ELF-1 (cell line): ENCODE measurements around the gene RASSF10.

Experiments
- DNase-seq: peaks from one replicate; pipeline ENCODE4 v3.0.0-alpha.2; 2016; ENCODE audit warnings: low read depth, low spot score

RASSF10 gene

DNA sequence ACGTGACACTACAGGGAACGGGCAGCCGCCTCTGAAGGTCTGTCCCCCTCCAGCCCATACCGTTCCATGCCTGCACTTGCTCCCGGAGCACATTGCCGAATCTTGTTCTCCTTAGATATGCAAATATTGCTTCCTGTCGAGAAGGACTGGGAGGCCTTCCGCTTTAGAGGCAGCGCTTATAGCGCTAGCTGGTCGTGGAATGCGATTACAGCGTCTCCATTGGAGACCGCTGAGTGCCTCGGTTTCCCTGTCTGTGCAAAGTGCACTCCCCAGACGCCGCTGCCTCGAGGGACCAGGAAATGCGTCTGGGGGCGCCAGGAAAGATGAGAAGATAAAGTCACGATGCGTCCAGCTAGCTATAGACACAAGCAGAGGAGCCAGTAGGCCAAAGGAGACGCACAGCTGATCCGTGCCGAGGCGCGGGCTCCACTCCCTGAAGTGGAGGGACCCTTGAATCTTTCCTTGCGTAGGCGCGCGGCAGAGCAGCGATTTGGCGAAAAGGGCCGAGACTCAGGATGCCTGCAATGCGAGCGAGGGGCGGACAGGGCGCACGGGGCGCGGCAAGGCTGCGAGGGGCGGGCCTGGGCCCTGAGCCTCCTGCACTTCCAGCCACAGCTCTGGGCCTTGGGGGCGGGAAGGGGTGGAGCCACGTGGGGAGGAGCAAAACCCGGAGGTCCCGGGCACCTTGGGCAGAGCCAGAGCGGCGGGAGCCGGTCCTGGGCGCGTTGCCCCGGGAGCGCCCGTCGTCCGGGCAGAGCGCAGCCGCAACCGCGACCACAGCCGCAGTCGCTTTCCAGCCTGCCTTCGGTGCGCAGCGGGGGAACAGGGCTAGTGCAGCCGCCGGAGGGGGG, at the start of gene RASSF10:
RASSF10 (plus strand) TSS at position 692 of the 851 bp plus-strand sequence. CDS start 261 bp downstream, outside the sequence.
- DNase-seq: peak; percentile 92

DNA sequence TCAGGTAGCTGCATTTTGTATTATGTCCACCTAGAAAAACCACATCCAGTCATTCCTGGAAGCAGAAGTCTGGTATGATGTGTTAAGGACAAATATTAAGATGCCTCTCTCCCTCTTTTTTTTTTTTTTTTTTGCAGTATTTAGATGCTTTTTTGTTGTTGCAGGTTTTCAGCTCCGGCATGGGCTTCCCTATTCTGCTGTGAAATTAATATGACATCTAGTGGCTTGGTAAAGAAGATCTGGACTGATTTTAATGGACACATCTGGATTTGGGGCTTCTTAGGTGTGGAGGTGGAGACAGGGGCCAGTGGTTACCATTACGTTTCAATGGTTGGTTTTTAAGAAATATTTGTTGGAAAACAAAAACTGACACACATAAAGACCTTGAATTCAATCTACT, 47.5 kb upstream of the RASSF10 start:
- DNase-seq: no peak

DNA sequence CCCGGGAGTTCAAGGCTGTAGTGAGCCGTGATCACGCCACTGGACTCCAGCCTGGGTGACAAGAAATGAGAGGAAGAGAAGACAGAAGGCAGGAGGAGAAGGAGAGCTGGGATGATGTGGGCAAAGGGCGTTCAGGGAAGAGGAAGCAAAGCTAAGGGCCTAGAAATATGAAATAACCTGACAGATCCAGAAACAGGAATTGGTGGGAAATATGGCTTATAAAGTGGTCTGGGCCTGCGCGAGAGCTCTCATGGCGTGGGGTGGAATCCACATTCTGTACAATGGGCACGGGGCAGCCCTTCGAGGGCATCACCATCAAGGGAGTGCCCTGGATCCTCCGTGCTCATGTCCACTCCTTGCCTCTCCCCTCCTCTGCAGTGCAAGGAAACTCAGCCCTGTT, 46.8 kb upstream of the RASSF10 start:
- DNase-seq: no peak

DNA sequence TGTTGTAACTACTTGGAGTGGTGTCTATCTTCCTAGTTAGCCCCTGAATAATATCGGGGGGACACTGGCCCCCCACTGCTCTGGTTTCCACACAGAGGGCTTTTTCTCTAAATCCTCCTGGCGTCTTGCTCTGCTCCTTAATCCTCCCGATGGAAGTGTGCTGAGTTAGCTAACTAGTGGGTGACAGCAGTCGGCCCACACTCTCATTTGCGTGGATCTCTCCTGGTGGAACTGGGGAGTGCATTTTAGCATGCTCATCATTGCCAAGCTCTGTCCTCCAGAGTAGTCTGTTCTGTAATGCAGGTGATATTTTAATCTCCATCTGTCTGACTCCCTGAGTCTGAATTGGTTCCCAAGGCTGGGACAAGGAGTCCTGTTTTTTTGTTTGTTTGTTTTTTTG, 46.1 kb upstream of the RASSF10 start:
- no peak for DNase-seq

DNA sequence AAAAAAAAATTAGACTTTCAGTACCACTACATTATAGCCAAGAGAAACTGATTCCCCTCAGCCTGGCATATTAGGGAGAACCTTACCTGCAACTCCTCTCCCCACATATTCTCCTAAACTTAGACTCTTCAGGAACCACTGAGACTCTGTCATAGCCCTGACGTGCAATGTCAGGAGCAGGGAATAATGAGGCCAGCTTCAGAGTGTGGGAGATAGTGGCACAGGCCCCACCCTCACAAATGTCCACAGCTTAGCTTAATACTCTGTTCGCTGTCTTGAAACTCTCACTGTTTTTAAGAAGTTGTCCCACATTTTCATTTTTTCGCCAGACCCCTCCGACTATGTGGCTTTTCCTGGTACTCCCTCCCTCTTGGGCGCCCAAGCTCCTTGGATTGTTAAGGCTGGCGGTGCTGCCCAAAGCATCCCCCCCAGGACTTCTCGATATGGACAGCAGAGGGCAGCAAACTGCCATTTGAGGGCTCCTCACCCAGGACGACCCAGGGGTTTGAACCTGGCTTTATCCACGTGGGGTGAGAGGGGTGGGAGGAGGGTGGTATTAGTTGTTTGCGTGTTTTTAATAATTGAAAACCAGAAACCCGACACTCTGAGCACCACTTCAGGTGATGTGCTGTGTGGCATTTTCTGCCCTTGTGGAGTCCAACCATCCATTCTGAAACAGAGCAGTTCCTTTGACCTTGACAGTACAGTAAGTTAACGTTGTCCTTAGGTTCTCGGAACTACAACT, 45.2 kb upstream of the RASSF10 start:
- DNase-seq: peak; percentile 87

DNA sequence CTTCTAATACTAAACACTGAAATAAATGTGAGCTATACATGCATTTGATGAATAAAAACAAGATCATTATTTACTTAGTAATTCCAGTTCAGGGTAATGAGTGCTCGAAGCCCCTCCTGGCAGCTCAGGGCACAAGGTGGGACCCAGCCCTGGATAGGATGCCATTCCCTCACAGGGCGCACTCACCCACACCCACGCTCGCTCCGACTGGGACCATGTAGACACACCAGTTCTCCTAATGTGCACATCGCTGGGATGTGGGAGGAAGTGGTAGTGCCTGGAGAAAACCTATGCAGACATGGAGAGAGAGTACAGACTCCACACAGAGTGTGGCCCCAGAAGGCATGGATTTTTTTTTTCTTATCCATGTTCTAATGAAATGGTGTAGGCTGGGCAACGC, 44.5 kb upstream of the RASSF10 start:
- DNase-seq: no peak

DNA sequence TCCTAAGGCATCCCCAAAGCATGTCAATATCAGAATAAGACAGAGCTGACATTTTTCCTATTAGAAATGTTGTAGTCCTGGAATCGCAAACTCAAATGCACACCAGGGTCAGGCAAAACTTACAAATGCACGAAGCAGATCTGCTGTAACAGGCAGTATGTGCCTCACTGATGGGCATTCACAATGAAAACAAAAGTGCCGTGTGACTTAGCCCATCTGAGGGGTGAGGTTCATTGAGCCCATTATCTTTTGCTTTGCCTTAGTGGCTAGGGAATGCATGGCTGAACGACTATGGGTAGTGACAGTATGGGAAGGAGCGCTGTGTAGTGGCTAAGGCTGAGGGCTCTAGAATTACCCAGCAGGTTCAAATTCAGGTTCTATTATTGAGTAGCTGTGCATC, 43.1 kb upstream of the RASSF10 start:
- DNase-seq: no peak

DNA sequence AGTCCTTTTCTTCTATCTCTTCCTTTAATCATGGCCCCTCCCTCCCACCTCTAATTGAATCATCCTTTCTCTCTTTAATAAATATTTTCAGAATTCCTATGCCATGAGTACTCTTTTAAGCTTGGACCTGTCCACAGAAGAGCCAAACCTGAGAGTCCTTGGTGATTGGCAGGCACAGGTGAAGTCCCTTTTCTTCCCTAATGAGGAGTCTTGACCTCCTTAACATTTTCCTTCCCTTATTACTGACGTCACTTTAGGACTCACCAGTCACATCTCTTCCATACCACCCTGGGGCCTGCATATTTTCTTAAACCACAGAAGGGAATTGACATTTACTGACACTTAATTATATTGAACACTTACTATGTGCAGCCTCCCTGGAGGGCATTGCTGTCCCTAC, 41.0 kb upstream of the RASSF10 start:
- DNase-seq: no peak

DNA sequence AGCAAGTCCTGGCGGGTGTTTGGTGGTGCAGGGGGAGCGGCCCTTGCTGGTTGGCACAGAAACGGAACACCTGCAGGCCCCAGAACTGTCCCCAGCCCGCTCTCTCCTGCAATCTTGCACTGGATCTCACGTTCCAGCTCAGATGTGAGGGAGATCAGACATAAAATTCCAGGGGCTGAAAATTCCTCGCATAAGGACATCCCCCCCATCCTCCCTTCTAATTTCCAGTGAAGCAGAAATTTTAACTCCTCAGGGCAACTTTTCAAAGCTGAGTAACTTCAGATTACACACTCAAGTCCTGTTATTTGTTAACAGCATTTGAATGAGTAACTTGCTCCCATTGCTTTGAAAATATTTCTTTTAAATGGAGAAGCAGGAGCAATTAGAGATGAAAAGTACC, 40.3 kb upstream of the RASSF10 start:
- DNase-seq: no peak

DNA sequence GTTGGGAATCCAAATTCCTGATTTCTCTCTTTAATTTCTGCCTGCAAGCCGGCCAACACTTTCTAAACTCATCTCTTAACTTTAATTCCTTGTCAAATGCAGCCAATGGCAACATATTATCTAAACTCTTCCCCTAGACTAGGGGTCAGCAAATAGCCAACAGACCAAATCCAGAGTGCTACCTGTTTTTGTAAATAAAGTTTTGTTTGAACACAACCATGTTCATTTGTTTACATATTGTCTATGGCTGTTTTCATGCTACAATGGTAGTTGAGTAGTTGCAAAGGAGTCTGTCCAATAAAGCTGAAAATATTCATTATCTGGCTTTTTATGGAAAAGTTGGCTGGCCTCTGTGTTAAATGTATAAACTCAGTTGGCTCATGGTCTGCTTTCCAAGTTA, 37.2 kb upstream of the RASSF10 start:
- DNase-seq: no peak

DNA sequence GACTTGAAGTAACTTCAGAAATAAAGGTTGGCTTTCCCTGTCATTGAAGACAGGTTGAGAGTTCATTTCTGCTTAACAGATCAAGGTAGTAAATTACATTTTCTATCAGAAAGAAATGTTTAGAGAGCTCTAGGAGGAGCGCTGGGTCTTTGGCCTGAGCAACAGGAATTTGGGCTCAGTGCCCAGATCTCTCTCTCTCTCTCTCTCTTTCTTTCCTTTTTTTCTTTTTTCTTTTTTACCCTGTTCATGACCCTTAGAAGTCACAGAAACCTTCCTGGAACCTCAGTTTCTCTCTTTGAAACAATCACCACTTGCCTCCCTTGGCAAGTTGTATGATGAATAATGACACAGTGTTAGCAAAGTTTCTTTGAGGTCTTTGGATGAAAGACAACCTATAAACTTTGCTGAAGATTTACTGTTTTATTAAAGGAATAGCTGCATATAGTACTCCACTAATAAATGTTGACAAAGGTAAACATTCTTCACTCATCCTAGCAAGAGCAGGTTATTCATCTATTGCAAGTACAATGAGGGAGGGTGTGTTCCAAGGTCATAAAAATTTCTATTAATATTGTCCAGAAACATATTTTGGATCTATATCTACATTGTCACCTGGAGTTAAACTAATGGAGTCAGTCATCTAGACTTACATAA, 35.5 kb upstream of the RASSF10 start:
- no peak for DNase-seq

DNA sequence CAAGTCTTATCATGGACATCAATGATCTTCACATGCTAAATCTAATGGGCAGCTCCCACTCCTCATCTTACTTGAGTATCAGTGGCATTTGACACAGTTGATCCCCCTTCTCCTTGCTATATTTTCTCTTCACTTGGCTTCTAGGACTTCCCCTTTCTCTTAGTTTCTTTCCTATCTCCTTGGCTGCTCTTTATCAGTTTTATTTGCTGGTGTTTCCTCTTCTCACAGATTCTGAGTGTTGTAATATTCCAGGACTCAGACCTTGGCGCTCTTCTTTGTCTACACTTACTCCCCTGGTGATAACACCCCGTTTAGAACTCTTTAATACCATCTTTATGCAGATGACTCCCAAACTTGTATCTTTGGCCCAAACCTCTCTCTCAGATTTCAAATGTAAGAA, 33.9 kb upstream of the RASSF10 start:
- DNase-seq: no peak

DNA sequence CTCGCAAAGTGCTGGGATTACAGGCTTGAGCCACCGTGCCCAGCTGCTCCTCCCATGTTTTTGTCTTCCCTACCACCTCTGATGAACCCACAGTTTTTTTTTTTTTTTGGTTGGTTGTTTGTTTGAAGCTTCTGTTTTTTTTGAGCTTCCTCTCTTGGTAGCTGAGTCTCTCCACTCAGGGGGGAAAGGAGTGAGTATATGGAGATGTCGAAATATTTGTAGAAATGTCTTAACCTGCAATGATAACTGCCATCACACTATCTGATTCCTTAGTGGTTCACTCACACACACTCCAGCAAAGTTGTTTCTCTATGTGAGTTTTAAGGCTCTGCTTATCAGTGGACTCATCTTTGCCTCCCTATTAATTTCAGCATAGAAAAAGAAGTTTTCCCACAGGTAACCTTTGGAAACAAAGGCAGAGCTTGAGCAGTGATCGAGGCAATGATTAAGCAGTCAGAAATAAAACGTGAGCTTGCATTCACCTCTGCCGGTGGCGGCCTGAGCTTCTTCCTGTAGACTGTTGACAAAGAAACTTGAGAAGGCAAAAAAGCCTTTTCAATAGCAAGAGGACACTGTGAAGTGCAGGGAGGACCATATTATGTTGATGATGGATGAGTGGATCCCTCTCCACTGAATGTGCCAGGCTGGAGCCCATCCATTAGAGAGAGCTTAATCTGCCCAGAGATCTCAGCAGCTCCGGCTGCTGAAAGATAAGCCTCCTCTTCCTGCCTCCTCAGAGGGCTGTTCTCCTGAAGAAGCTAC, 29.0 kb upstream of the RASSF10 start:
- DNase-seq: peak; percentile 9

DNA sequence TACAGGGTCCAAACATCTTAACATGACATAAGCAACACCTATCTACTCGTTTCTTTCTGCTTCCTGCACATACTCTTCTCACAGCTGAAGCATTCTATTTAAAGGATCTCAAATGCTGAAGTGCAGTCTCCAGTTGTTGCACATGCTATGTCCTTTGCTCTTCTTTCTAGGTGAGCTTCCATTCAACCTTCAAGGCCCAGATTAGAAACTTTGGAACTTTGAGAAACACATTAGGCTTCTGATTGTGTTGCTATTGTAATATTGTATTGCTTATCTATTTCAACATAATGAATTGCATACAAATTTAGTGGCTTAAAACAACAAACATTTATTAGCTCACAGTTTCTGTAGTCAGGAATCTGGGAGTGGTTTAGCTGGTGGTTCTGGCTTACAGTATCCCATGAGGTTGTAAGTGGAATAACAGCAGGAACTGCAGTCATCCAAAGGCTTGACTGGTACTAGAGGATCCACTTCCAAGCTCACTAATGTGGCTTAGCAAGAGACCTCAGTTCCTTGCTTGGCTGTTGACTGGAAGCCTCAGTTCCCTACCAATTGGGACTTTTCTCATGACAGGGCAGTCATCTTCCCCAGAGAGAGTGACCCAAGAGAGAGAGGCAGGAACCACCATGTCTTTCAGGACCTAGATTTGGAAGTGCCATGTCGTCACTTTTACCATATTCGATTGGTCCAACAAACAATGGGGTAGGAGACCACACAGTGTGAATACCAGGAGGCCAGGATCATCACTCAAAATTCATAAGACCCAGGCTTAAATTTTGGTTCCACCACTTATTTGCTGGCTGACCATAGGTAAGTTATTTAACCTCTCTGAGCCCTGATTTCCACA, 27.2 kb upstream of the RASSF10 start:
- no peak for DNase-seq

DNA sequence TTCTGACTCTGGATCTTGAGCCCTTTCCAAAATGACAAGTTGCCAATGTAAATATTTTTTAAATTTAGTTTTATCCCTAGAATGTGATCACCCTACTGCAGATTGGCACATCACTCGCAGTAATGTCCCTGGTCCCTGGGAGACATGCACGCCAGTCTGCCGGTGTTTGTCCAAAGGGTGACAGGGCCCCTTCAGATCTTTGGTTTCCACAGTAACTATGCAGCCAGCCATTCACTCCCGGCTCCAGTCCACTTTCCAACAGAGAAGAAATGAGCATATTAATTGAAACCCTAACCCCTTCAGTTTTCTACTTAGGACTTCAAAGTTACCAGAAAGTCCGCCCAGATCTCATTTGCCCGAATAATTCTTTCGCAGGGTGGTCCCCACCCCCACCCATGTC, 25.8 kb upstream of the RASSF10 start:
- no peak for DNase-seq

DNA sequence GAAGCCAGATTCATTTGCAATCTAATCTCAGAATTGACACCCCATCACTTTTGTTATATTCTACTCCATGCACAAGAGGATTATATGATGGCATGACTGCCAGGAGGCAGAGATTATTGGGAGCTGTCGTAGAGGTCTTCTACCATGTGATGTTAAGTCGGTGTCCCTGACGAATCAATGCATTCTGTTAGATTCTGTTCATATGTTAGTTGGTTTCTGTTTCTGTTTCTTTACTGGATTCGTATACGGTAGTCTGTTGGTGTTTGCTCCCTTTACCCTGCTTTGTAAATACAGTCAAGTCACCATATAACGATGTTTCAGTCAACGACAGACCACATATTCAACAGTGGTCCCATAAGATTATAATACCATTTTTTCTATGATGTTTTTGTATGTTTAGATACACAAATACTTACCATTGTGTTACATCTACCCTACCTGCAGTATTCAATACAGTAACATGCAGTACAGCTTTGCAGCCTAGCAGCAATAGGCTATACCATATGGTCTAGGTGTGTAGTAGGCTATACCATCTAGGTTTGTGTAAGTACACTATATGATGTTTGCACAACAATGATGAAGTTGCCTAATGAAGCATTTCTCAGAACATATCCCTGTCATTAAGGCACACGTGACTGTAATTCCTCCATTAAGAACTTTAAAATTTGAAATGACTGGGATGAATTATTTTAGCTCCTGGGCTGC, 22.8 kb upstream of the RASSF10 start:
- DNase-seq: no peak

DNA sequence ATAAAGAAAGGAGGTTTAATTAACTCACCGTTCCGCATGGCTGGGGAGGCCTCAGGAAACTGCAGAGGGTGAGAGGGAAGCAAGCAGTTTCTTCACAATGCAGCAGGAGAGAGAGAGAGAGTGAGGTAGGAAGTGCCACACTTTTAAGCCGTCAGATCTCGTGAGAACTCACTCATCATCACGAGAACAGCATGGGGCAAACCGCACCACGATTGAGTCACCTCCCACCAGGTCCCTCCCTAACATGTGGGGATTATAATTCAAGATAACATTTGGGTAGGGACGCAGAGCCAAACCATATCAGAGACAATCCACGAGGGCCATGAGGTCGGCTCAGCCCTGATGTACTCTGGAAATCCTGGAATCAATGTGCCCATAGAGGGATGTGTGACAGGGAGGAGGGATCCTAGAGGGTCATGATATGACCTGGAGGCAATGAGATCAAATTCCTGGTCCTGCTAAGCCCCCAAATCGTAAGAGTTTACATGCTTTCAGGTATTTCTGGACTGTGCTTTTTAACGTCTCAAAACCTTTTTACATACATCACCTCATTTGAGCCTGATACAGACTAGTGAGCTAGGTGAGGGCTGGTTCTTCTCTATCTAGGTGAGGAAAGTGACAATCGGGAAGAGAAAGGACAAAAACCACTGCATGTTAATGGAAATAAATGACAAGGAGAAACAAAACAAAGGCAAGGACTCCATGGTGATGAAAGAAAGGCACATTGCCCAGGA, 19.5 kb upstream of the RASSF10 start:
- DNase-seq: no peak

DNA sequence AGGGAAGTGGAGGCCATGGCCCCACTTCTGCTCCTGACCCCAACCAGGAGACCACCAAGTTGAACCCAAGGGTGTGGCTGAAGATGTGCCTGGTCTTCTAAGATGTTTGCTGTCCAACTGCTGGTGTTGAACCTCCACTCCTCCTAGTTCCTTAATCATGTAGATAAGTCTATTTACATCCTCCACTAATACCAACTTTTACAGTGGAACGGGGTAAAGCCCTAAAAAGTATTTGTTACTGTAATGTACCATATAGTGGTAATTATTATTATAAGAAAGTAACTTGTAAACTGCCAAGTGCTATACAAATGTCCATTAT, 19.0 kb upstream of the RASSF10 start:
- DNase-seq: no peak

DNA sequence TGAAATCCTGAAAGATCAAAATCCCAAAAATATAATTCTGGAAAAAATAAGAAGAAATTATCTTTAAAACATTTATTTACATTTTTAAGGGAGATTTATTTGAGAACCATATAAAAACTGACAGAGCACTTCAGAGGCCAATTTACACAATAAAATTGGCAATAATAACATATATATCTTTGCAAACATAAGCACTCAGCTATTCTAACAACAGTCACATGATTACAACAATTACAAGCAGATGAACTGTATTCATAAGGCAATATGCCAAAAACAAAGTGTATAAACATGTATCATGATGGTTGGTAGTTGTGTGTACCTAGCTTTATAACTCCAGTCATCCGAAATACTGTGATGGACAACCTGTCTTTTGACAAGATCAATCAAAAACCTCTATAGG, 17.7 kb upstream of the RASSF10 start:
- no peak for DNase-seq

DNA sequence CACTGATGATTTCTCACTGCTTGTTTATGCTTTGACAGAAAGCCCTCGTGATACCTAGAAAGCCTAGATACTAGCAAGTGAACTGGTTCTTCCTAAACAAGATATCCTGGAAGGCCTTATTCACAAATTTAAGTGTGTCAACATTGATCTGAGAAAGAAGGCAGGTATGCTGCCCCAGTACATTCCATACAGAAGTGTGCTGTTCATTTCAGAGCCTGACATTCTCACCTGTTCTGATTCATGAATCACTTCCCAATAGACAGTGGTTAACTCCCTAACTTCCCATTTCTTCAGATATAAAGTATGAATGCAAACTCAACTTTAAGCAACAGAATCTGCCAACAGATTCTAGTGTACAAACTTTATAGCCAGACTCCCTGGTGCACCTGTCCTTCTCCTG, 15.5 kb upstream of the RASSF10 start:
- DNase-seq: no peak
